Colonic mucosa (tissue), 4 donors: Measurements from ENCODE around the gene PERM1. TPM values are rescaled to one million over a fixed set of nuclear protein-coding genes. Genes with fewer than 3 reads are reported as not detected.

Experiments used
- DNase-seq: peaks from one replicate; pipeline ENCODE4 v3.0.0-alpha.2; 2020
- H3K27ac ChIP-seq: fragments of 200-600 bp; one replicate; pipeline ENCODE4 v1.8.0; 2021
- H3K27me3 ChIP-seq: fragments of 200-600 bp; one replicate; pipeline ENCODE4 v1.8.0; 2021
- H3K36me3 ChIP-seq: fragments of 200-600 bp; one replicate; pipeline ENCODE4 v1.8.0; 2021
- H3K4me1 ChIP-seq: fragments of 200-600 bp; one replicate; pipeline ENCODE4 v1.8.0; 2021; ENCODE audit warnings: mild to moderate bottlenecking
- H3K4me3 ChIP-seq: fragments of 200-600 bp; one replicate; pipeline ENCODE4 v1.8.0; 2021
- H3K9ac ChIP-seq, 2 donors: one replicate each; pipeline ENCODE4 v1.7.0; 2013; ENCODE audit warnings: control low read depth in 2 of 2, low read depth in 2 of 2, low read length in 2 of 2
- H3K9me3 ChIP-seq: fragments of 200-600 bp; one replicate; pipeline ENCODE4 v1.8.0; 2021
- intact Hi-C: fragments of 100-400 bp; cut with DNase I; formaldehyde crosslinking; loops from one replicate; pipeline ENCODE4 v1.14.1; 2022
- total RNA-seq, 2 donors: library from RNA; stranded (reverse); fragmentation: NEBNext Ultra II Directional in 1 of 2; extraction: Animal tissue kit (Norgen Biotek cat#: 25700) in 1 of 2; gene quantifications; one replicate each; pipeline ENCODE4 v1.2.1, GENCODE V29; 2021
- TF ChIP-seq, protein P1 (sequence below): fragments of 200-600 bp; IDR thresholded peaks from one replicate; pipeline ENCODE4 v1.8.0; 2022; ENCODE audit warnings: antibody characterized with exemption, mild to moderate bottlenecking
- donor health status: healthy.
- donor health status: DM: no; HTN: no; CAD: no.
- donor health status: DM: no; HTN: no; CAD: no.

The PERM1 gene
- total RNA-seq, 2 donors from 2014 or later: not detected

DNA sequence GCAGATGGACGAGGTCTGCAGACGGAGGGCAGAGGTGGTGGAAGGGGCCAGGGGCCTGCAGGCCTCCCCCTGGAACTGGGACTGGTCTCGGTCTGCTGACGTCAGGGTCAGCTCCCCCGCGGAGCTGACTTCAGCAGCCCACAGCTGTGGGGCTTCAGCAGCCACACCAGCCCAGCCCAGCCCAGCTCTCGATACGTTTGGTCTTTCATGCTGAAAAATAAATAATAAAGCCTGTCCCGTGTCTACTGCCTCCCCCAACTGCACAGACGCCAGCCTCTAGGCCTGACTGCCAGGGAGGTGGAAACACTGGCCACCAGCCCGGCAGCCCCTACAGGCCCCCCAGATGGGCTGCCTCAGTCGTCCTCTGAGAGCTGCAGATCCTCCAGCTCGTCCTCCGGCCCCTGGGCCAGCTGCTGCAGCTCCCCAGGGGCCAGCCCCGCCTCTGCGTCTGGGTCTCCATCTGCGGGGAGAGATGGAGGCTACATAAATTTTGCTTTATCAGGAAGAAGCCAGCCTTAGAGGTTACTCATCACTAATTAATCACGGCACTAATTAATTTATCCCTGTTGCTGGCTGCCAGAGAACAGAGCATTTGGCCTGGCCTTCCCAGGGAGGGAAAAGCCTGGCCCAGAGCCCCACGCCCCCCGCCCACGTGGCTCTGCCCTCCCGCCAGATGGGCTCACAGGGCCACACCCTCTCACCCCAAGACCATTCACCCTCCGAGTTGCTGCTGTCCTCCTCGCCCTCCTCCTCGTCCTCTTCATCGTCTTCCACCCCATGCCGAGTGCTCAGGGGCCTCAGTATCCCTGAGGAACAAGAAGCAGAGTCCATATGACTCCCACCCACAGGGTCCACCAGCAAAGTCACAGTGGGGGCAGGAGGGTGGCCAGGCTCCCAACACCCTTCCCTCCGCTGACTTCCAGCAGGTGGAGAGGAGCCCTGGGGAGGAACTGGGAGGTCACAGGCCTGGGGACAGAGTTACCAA lies 37.3 kb downstream of the PERM1 start:
- no peaks in the 10 kb centered on the region for H3K36me3 ChIP-seq
- H3K9me3 ChIP-seq: no peaks in the 10 kb centered on the region
- TF ChIP-seq, protein P1, sequence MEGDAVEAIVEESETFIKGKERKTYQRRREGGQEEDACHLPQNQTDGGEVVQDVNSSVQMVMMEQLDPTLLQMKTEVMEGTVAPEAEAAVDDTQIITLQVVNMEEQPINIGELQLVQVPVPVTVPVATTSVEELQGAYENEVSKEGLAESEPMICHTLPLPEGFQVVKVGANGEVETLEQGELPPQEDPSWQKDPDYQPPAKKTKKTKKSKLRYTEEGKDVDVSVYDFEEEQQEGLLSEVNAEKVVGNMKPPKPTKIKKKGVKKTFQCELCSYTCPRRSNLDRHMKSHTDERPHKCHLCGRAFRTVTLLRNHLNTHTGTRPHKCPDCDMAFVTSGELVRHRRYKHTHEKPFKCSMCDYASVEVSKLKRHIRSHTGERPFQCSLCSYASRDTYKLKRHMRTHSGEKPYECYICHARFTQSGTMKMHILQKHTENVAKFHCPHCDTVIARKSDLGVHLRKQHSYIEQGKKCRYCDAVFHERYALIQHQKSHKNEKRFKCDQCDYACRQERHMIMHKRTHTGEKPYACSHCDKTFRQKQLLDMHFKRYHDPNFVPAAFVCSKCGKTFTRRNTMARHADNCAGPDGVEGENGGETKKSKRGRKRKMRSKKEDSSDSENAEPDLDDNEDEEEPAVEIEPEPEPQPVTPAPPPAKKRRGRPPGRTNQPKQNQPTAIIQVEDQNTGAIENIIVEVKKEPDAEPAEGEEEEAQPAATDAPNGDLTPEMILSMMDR: no peak
- H3K27me3 ChIP-seq: peaks cover 33% of the 10 kb centered on the region
- H3K27ac ChIP-seq: peak overlapping the region; percentile 55
- H3K4me1 ChIP-seq: peaks cover 14% of the 10 kb centered on the region
- no peak overlapping the region for H3K4me3 ChIP-seq
- DNase-seq: no peak
- H3K9ac ChIP-seq: no peak overlapping the region
- intact Hi-C loops: no loop called here

DNA sequence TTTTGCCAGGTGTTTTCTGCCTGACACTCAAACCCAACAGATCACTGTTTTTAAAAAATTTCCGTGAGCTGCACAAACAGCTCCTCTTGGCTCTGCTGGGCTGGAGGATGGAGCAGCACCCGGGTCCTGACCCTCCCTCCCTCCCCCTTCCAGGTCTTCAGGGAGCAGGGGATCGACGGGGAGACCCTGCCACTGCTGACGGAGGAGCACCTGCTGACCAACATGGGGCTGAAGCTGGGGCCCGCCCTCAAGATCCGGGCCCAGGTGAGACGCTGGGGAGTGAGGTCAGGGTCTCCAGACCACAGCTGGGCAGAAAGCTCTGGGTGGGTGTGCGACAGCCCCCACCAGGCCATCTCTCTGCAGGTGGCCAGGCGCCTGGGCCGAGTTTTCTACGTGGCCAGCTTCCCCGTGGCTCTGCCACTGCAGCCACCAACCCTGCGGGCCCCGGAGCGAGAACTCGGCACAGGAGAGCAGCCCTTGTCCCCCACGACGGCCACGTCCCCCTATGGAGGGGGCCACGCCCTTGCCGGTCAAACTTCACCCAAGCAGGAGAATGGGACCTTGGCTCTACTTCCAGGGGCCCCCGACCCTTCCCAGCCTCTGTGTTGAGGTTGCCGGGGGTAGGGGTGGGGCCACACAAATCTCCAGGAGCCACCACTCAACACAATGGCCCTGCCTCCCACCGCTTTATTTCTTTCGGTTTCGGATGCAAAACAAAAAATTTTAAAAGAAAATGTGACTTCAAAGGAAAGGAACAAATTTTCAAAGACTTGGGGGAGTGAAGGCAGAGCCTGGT lies 38.1 kb downstream of the PERM1 start:
- DNase-seq: no peak
- Histone ChIP-seq H3K27ac (peak overlapping the region; percentile 55), H3K36me3 (no peaks in the 10 kb centered on the region), H3K4me1 (peaks cover 14% of the 10 kb centered on the region), H3K9me3 (no peaks in the 10 kb centered on the region), H3K27me3 (peaks cover 42% of the 10 kb centered on the region), H3K4me3 (no peak overlapping the region), H3K9ac (no peak overlapping the region)
- intact Hi-C loops: no loop called here
- TF ChIP-seq, protein P1: no peak

DNA sequence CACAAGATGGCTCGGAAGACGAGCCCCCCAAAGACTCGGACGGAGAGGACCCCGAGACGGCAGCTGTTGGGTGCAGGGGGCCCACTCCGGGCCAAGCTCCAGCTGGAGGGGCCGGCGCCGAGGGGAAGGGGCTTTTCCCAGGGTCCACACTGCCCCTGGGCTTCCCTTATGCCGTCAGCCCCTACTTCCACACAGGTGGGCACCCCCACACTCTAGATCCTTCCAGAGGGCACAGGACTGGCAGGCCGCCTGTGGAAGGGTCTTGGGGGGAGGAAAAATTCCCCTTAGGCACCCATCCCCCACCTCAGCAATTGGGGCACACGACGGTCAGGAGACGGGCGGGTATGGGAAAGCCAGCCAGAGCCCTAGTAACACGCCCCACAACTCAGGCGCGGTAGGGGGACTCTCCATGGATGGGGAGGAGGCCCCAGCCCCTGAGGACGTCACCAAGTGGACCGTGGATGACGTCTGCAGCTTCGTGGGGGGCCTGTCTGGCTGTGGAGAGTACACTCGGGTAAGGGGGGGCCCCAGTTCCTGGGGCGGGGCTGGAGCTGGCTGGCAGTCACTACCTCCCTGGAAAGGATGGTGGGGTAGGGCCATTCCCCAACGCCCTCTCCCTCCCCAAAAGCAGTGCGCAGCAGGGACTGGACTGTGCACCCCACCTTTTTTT lies 38.9 kb downstream of the PERM1 start:
- DNase-seq: peak; percentile 59
- intact Hi-C loops: no loop called here
- Histone ChIP-seq H3K9me3 (no peaks in the 10 kb centered on the region), H3K27me3 (peaks cover 46% of the 10 kb centered on the region), H3K4me1 (peaks cover 14% of the 10 kb centered on the region), H3K9ac (peak overlapping the region; percentile 26 to 60), H3K36me3 (no peaks in the 10 kb centered on the region), H3K27ac (peak overlapping the region; percentile 65), H3K4me3 (peak overlapping the region; percentile 32)
- TF ChIP-seq, protein P1: no peak

DNA sequence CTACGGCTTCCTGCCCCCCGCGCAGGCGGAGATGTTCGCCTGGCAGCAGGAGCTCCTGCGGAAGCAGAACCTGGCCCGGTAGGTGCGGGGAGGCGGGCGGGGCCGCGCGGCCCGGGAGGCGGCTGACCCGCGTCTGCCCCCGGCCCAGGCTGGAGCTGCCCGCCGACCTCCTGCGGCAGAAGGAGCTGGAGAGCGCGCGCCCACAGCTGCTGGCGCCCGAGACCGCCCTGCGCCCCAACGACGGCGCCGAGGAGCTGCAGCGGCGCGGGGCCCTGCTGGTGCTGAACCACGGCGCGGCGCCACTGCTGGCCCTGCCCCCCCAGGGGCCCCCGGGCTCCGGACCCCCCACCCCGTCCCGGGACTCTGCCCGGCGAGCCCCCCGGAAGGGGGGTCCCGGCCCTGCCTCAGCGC lies 39.5 kb downstream of the PERM1 start:
- no peak for DNase-seq
- Histone ChIP-seq H3K4me1 (peaks cover 14% of the 10 kb centered on the region), H3K27me3 (peaks cover 46% of the 10 kb centered on the region), H3K9me3 (no peaks in the 10 kb centered on the region), H3K9ac (peak overlapping the region in 1 of 2 donors; percentile 60), H3K36me3 (no peaks in the 10 kb centered on the region), H3K27ac (peak overlapping the region; percentile 65), H3K4me3 (peak overlapping the region; percentile 32)
- TF ChIP-seq, protein P1: no peak
- intact Hi-C loops: no loop called here
